KOPT-K1 (cell line): ENCODE data around the gene PPM1L.

ENCODE experiments used
- H3K27ac ChIP-seq: fragments of 200-600 bp; sonication (generic); 2 replicates; pipeline ENCODE4 v1.5.1; 2016; ENCODE audit warnings: antibody characterized with exemption, mild to moderate bottlenecking, low read depth, low read length; ENCODE audit not compliant: poor library complexity, severe bottlenecking
- H3K36me3 ChIP-seq: fragments of 200-600 bp; sonication (generic); 2 replicates; pipeline ENCODE4 v1.5.1; 2017; ENCODE audit warnings: antibody characterized with exemption, mild to moderate bottlenecking, low read length, moderate library complexity; ENCODE audit not compliant: insufficient read depth
- H3K9me3 ChIP-seq: fragments of 200-600 bp; sonication (generic); 2 replicates; pipeline ENCODE4 v1.5.1; 2017; ENCODE audit warnings: antibody characterized with exemption, low read length, mild to moderate bottlenecking; ENCODE audit not compliant: insufficient read depth, poor library complexity, severe bottlenecking

The PPM1L gene

GRCh38 chr3:160810362-160811236 lies 54.6 kb downstream of the PPM1L start:
- Histone ChIP-seq H3K9me3 (no peaks in the 10 kb centered on the region), H3K36me3 (no peaks in the 10 kb centered on the region), H3K27ac (no peak overlapping the region)

GRCh38 chr3:160811237-160811548 lies 55.2 kb downstream of the PPM1L start:
- H3K9me3 ChIP-seq: no peaks in the 10 kb centered on the region
- H3K36me3 ChIP-seq: no peaks in the 10 kb centered on the region
- no peak overlapping the region for H3K27ac ChIP-seq

- H3K36me3 ChIP-seq: no peaks in the 10 kb centered on the region
- H3K9me3 ChIP-seq: no peaks in the 10 kb centered on the region
- no peak overlapping the region for H3K27ac ChIP-seq
Measured at GRCh38 chr3:160812304-160812703, 56.3 kb downstream of the PPM1L start.

GRCh38 chr3:160815280-160815679 lies 59.2 kb downstream of the PPM1L start:
- Histone ChIP-seq H3K9me3 (no peaks in the 10 kb centered on the region), H3K36me3 (no peaks in the 10 kb centered on the region), H3K27ac (no peak overlapping the region)

- H3K36me3 ChIP-seq: no peaks in the 10 kb centered on the region
- H3K27ac ChIP-seq: no peak overlapping the region
- H3K9me3 ChIP-seq: no peaks in the 10 kb centered on the region
Measured at GRCh38 chr3:160820022-160820421, 64.0 kb downstream of the PPM1L start.

GRCh38 chr3:160820430-160820829 lies 64.4 kb downstream of the PPM1L start:
- no peak overlapping the region for H3K27ac ChIP-seq
- no peaks in the 10 kb centered on the region for H3K9me3 ChIP-seq
- H3K36me3 ChIP-seq: no peaks in the 10 kb centered on the region

- H3K9me3 ChIP-seq: no peaks in the 10 kb centered on the region
Measured at GRCh38 chr3:160822936-160823335, 66.9 kb downstream of the PPM1L start.

GRCh38 chr3:160825311-160825800 lies 69.3 kb downstream of the PPM1L start:
- Histone ChIP-seq H3K27ac (no peak overlapping the region), H3K9me3 (no peaks in the 10 kb centered on the region), H3K36me3 (no peaks in the 10 kb centered on the region)

More at GRCh38 chr3:160822936-160823335, 66.9 kb downstream of the PPM1L start:
- no peak overlapping the region for H3K27ac ChIP-seq
- H3K36me3 ChIP-seq: no peaks in the 10 kb centered on the region

GRCh38 chr3:160826408-160826807 lies 70.4 kb downstream of the PPM1L start:
- no peaks in the 10 kb centered on the region for H3K9me3 ChIP-seq
- no peaks in the 10 kb centered on the region for H3K36me3 ChIP-seq
- no peak overlapping the region for H3K27ac ChIP-seq

GRCh38 chr3:160826991-160827390 lies 71.0 kb downstream of the PPM1L start:
- no peaks in the 10 kb centered on the region for H3K9me3 ChIP-seq
- H3K36me3 ChIP-seq: no peaks in the 10 kb centered on the region

GRCh38 chr3:160827516-160827915 lies 71.5 kb downstream of the PPM1L start:
- Histone ChIP-seq H3K9me3 (no peaks in the 10 kb centered on the region), H3K36me3 (no peaks in the 10 kb centered on the region), H3K27ac (no peak overlapping the region)

More at GRCh38 chr3:160826991-160827390, 71.0 kb downstream of the PPM1L start:
- H3K27ac ChIP-seq: no peak overlapping the region

- Histone ChIP-seq H3K27ac (no peak overlapping the region), H3K9me3 (no peaks in the 10 kb centered on the region), H3K36me3 (no peaks in the 10 kb centered on the region)
Measured at GRCh38 chr3:160828880-160829279, 72.8 kb downstream of the PPM1L start.

- H3K36me3 ChIP-seq: no peaks in the 10 kb centered on the region
- H3K27ac ChIP-seq: no peak overlapping the region
- no peaks in the 10 kb centered on the region for H3K9me3 ChIP-seq
Measured at GRCh38 chr3:160829486-160830009, 73.5 kb downstream of the PPM1L start.

- no peak overlapping the region for H3K27ac ChIP-seq
- H3K9me3 ChIP-seq: no peaks in the 10 kb centered on the region
- H3K36me3 ChIP-seq: no peaks in the 10 kb centered on the region
Measured at GRCh38 chr3:160830796-160831195, 74.8 kb downstream of the PPM1L start.

GRCh38 chr3:160831401-160831800 lies 75.4 kb downstream of the PPM1L start:
- Histone ChIP-seq H3K27ac (no peak overlapping the region), H3K36me3 (no peaks in the 10 kb centered on the region), H3K9me3 (no peaks in the 10 kb centered on the region)
